ENCODE measurements around the gene LPAR3.

- TF ChIP-seq CTCF (IDR thresholded peaks at IDR 0.05) (no peak), POLR2A (IDR thresholded peaks at IDR 0.05) (no peak)
These were observed 46.8 kb upstream of the LPAR3 start for GRCh38 chr1:84939761-84940160.
